Naive thymus-derived CD8-positive, alpha-beta T cell (primary cell): ENCODE measurements around the gene BRIP1. TPM values are rescaled to one million over a fixed set of nuclear protein-coding genes. Genes with fewer than 3 reads are reported as not detected.
"Not testable (repeated sequence)": the region's sequence is repeated elsewhere in the genome, so short reads cannot be mapped to it uniquely, and the experiment has no call there.

Experiments
- ATAC-seq, 2 donors: fragments of 150-1000 bp; cut with Tn5 transposase in 1 of 2; sonication (Bioruptor Pico), chemical (Tn5 transposase) in 1 of 2; 1 replicate in 1 of 2; 2 replicates in 1 of 2; pipeline ENCODE4 v1.10.0; 2021; ENCODE audit warnings: mild to moderate bottlenecking in 2 of 2, moderate library complexity in 2 of 2
- POLR2A ChIA-PET: fragments of 350-600 bp; sonication (Branson Sonifier 250); formaldehyde crosslinking; loops from one replicate; lab custom pipeline; 2021; ENCODE audit warnings: antibody characterized with exemption; lab: Charles Lee
- DNase-seq, 10 donors: peaks; one replicate each; pipeline versions ENCODE4 v3.0.0 to v3.0.0-alpha.2; 2020 to 2022
- H3K27ac Mint-ChIP-seq, 10 donors: one replicate each; pipeline ENCODE4 v1.8.0; 2020 to 2022; ENCODE audit warnings: mild to moderate bottlenecking in 10 of 10, mixed read lengths in 10 of 10, moderate library complexity in 4 of 10, inconsistent platforms in 1 of 10
- H3K27me3 Mint-ChIP-seq, 5 donors: one replicate each; pipeline ENCODE4 v1.8.0; 2021 to 2022; ENCODE audit warnings: mixed read lengths in 5 of 5
- H3K36me3 Mint-ChIP-seq, 3 donors: one replicate each; pipeline ENCODE4 v1.8.0; 2020 to 2022; ENCODE audit warnings: mixed read lengths in 3 of 3, mild to moderate bottlenecking in 2 of 3, inconsistent platforms in 1 of 3
- H3K4me1 Mint-ChIP-seq, 4 donors: one replicate each; pipeline ENCODE4 v1.8.0; 2021 to 2022; ENCODE audit warnings: mixed read lengths in 4 of 4
- H3K4me3 Mint-ChIP-seq, 10 donors: one replicate each; pipeline ENCODE4 v1.8.0; 2020 to 2022; ENCODE audit warnings: mild to moderate bottlenecking in 10 of 10, mixed read lengths in 10 of 10, moderate library complexity in 6 of 10, inconsistent platforms in 1 of 10
- H3K9me3 Mint-ChIP-seq, 9 donors: one replicate each; pipeline ENCODE4 v1.8.0; 2020 to 2022; ENCODE audit warnings: mixed read lengths in 9 of 9, mild to moderate bottlenecking in 3 of 9, inconsistent platforms in 1 of 9, moderate library complexity in 1 of 9
- polyA plus RNA-seq, 3 donors: library from polyadenylated mRNA; unstranded; fragments of 300-500 nt; fragmentation: Illumina TruSeq; gene quantifications; one replicate each; pipeline ENCODE4 v1.2.3, GENCODE V29; 2021
- total RNA-seq, 8 experiments: library from RNA in 2 of 8; stranded (reverse) in 2 of 8; gene quantifications; one replicate each; pipeline ENCODE4 v1.2.3 and lab custom pipeline; 2021 to 2026

BRIP1 gene
- total and polyA plus RNA-seq, 5 experiments from 2014 or later, result 0.46 to 0.77 (median 0.74) TPM; not detected in 1

- H3K4me3 Mint-ChIP-seq, result no peak overlapping the region
- no peaks in the 10 kb centered on the region for H3K27me3 Mint-ChIP-seq
- H3K36me3 Mint-ChIP-seq, result no peaks in the 10 kb centered on the region
- H3K9me3 Mint-ChIP-seq, result no peaks in the 10 kb centered on the region
- no peak for DNase-seq
- no peak for ATAC-seq
- POLR2A ChIA-PET, result no interaction called here
- peaks cover 0 to 17% (median 0%) of the 10 kb centered on the region in 4 donors for H3K4me1 Mint-ChIP-seq
- no peak overlapping the region for H3K27ac Mint-ChIP-seq
These were observed 78.8 kb downstream of the BRIP1 start for GRCh38 chr17:61784510-61784909.

- H3K27ac Mint-ChIP-seq, result no peak overlapping the region
- H3K4me3 Mint-ChIP-seq, result no peak overlapping the region
- no peaks in the 10 kb centered on the region for H3K36me3 Mint-ChIP-seq
- DNase-seq (no peak), ATAC-seq (no peak)
- peaks cover 0 to 17% (median 0%) of the 10 kb centered on the region in 4 donors for H3K4me1 Mint-ChIP-seq
- POLR2A ChIA-PET, result no interaction called here
- H3K9me3 Mint-ChIP-seq, result no peaks in the 10 kb centered on the region
- no peaks in the 10 kb centered on the region for H3K27me3 Mint-ChIP-seq
These were observed 79.6 kb downstream of the BRIP1 start for GRCh38 chr17:61783556-61784304.

- H3K4me3 Mint-ChIP-seq, result no peak overlapping the region
- H3K27me3 Mint-ChIP-seq, result no peaks in the 10 kb centered on the region
- POLR2A ChIA-PET, result no interaction called here
- H3K9me3 Mint-ChIP-seq, result no peaks in the 10 kb centered on the region
- DNase-seq (no peak), ATAC-seq (no peak)
- H3K27ac Mint-ChIP-seq, result no peak overlapping the region
- H3K4me1 Mint-ChIP-seq, result peaks cover 0 to 17% (median 0%) of the 10 kb centered on the region in 4 donors
- no peaks in the 10 kb centered on the region for H3K36me3 Mint-ChIP-seq
These were observed 80.2 kb downstream of the BRIP1 start for GRCh38 chr17:61783120-61783519.

- H3K9me3 Mint-ChIP-seq, result no peaks in the 10 kb centered on the region
- no peaks in the 10 kb centered on the region for H3K27me3 Mint-ChIP-seq
- H3K36me3 Mint-ChIP-seq, result no peaks in the 10 kb centered on the region
- POLR2A ChIA-PET, result no interaction called here
- no peak for ATAC-seq
- no peak for DNase-seq
- H3K4me3 Mint-ChIP-seq, result no peak overlapping the region
- H3K27ac Mint-ChIP-seq, result no peak overlapping the region
- H3K4me1 Mint-ChIP-seq, result peaks cover 0 to 17% (median 0%) of the 10 kb centered on the region in 4 donors
These were observed 80.6 kb downstream of the BRIP1 start for GRCh38 chr17:61782683-61783082.

- H3K36me3 Mint-ChIP-seq, result peaks cover 0 to 14% (median 9%) of the 10 kb centered on the region in 3 donors
- DNase-seq, result no peak
- no peaks in the 10 kb centered on the region for H3K27me3 Mint-ChIP-seq
- POLR2A ChIA-PET, result no interaction called here
- ATAC-seq, result no peak
- H3K9me3 Mint-ChIP-seq, result peaks cover 2 to 18% (median 10%) of the 10 kb centered on the region in 9 donors
- no peak overlapping the region for H3K4me3 Mint-ChIP-seq
- H3K27ac Mint-ChIP-seq, result no peak overlapping the region
- H3K4me1 Mint-ChIP-seq, result no peaks in the 10 kb centered on the region
These were observed 88.0 kb downstream of the BRIP1 start for GRCh38 chr17:61775364-61775763.

- Mint-ChIP-seq H3K9me3 (peaks cover 4 to 24% (median 14%) of the 10 kb centered on the region in 9 donors), H3K36me3 (peaks cover 0 to 19% (median 15%) of the 10 kb centered on the region in 3 donors), H3K27me3 (no peaks in the 10 kb centered on the region), H3K4me3 (no peak overlapping the region), H3K27ac (no peak overlapping the region), H3K4me1 (no peaks in the 10 kb centered on the region)
- DNase-seq (no peak), ATAC-seq (no peak)
- POLR2A ChIA-PET, result no interaction called here
These were observed 88.6 kb downstream of the BRIP1 start for GRCh38 chr17:61774724-61775123.

GRCh38 chr17:61774087-61774486, 89.2 kb downstream of the BRIP1 start:
- Mint-ChIP-seq H3K36me3 (peaks cover 0 to 25% (median 20%) of the 10 kb centered on the region in 3 donors), H3K9me3 (peaks cover 5 to 29% (median 16%) of the 10 kb centered on the region in 9 donors)
- DNase-seq, H3K4me3 Mint-ChIP-seq, POLR2A ChIA-PET, H3K4me1 Mint-ChIP-seq, H3K27me3 Mint-ChIP-seq, ATAC-seq, H3K27ac Mint-ChIP-seq: not testable (repeated sequence)

- H3K4me1 Mint-ChIP-seq, result no peaks in the 10 kb centered on the region
- no peak overlapping the region for H3K4me3 Mint-ChIP-seq
- peaks cover 0 to 30% (median 20%) of the 10 kb centered on the region in 3 donors for H3K36me3 Mint-ChIP-seq
These were observed 92.4 kb downstream of the BRIP1 start for GRCh38 chr17:61770752-61771533.

GRCh38 chr17:61770043-61770442, 93.3 kb downstream of the BRIP1 start:
- POLR2A ChIA-PET, result no interaction called here
- Mint-ChIP-seq H3K4me3 (no peak overlapping the region), H3K27me3 (no peaks in the 10 kb centered on the region), H3K9me3 (peaks cover 5 to 29% (median 19%) of the 10 kb centered on the region in 9 donors), H3K27ac (no peak overlapping the region), H3K4me1 (no peaks in the 10 kb centered on the region), H3K36me3 (peaks cover 0 to 30% (median 20%) of the 10 kb centered on the region in 3 donors)
- ATAC-seq, result no peak
- DNase-seq, result no peak

More at GRCh38 chr17:61770752-61771533, 92.4 kb downstream of the BRIP1 start:
- no peak for ATAC-seq
- DNase-seq, result no peak
- POLR2A ChIA-PET, result no interaction called here
- Mint-ChIP-seq H3K27ac (no peak overlapping the region), H3K9me3 (peaks cover 5 to 29% (median 19%) of the 10 kb centered on the region in 9 donors), H3K27me3 (no peaks in the 10 kb centered on the region)

- Mint-ChIP-seq H3K9me3 (peaks cover 5 to 29% (median 19%) of the 10 kb centered on the region in 9 donors), H3K4me3 (no peak overlapping the region), H3K27ac (no peak overlapping the region), H3K36me3 (peaks cover 0 to 30% (median 20%) of the 10 kb centered on the region in 3 donors), H3K4me1 (no peaks in the 10 kb centered on the region), H3K27me3 (no peaks in the 10 kb centered on the region)
- DNase-seq, result no peak
- POLR2A ChIA-PET, result no interaction called here
- no peak for ATAC-seq
These were observed 94.9 kb downstream of the BRIP1 start for GRCh38 chr17:61768405-61768804.

- Mint-ChIP-seq H3K4me1 (no peaks in the 10 kb centered on the region), H3K27ac (no peak overlapping the region), H3K4me3 (no peak overlapping the region), H3K36me3 (peaks cover 0 to 36% (median 20%) of the 10 kb centered on the region in 3 donors), H3K27me3 (no peaks in the 10 kb centered on the region), H3K9me3 (peaks cover 7 to 23% (median 19%) of the 10 kb centered on the region in 9 donors)
- DNase-seq (no peak), ATAC-seq (no peak)
- POLR2A ChIA-PET, result no interaction called here
These were observed 96.8 kb downstream of the BRIP1 start for GRCh38 chr17:61766520-61766919.

GRCh38 chr17:61764846-61765245, 98.5 kb downstream of the BRIP1 start:
- no peak for DNase-seq
- peaks cover 0 to 27% (median 6%) of the 10 kb centered on the region in 3 donors for H3K36me3 Mint-ChIP-seq
- H3K9me3 Mint-ChIP-seq, result peaks cover 2 to 10% (median 6%) of the 10 kb centered on the region in 9 donors
- H3K4me1 Mint-ChIP-seq, result no peaks in the 10 kb centered on the region
- POLR2A ChIA-PET, result no interaction called here
- no peak overlapping the region for H3K4me3 Mint-ChIP-seq
- no peak for ATAC-seq
- no peak overlapping the region for H3K27ac Mint-ChIP-seq
- H3K27me3 Mint-ChIP-seq, result no peaks in the 10 kb centered on the region

- Mint-ChIP-seq H3K4me3 (no peak overlapping the region), H3K27me3 (no peaks in the 10 kb centered on the region), H3K9me3 (peaks cover 0 to 6% (median 2%) of the 10 kb centered on the region in 9 donors), H3K27ac (no peak overlapping the region), H3K4me1 (peaks cover 0 to 4% (median 0%) of the 10 kb centered on the region in 4 donors), H3K36me3 (peaks cover 0 to 24% (median 4%) of the 10 kb centered on the region in 3 donors)
- POLR2A ChIA-PET, result no interaction called here
- DNase-seq, result no peak
- no peak for ATAC-seq
These were observed 101.5 kb downstream of the BRIP1 start for GRCh38 chr17:61761827-61762226.
